HG03571 (cell line): ENCODE results near the gene TGM4.

Experiments
- ATAC-seq: cut with Tn5 transposase; IDR thresholded peaks from one replicate; pipeline ENCODE4 v1.9.1; 2021; ENCODE audit not compliant: unreplicated experiment

TGM4 gene

DNA sequence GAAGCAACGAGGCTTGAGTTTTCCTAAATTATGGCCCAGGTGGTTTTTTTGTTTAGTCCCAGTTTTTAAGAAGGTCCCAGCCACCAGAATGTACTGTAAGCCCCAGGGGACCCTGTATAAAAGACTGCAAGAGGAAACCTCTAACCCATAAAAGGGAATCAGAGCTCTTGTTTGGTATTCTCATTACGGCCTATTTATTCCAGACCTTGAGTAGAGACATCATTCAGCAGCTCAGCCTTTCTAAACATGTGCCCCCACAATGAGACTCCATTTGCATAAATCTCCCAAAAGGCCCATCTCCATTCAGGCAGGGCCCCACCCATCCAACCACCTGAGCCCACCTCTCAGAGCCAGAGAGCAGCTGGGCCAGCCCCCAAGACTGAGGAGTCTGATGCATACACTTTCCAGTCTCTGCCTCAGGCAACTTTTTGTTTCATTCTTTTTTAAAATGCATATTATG is 75.9 kb downstream of the TGM4 start:
- no peak for ATAC-seq

- ATAC-seq: no peak
These were observed 78.3 kb downstream of the TGM4 start for GRCh38 chr3:44952689-44953088.

DNA sequence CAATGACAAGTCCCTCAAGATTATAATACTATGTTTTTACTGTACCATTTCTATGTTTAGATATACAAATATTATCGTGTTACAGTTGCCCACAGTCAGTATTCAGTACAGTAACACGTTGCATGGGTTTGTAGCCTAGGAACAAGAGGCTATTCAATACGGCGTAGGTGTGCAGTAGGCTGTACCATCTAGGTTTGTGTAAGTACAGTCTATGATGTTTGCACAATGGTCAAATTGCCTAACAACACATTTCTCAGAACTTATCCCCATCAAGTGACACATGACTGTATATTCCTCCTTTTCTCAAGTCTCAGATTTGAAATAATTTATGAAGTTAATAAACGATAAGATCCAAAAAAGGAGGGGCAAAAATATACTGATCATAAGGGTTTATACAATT is 79.9 kb downstream of the TGM4 start:
- no peak for ATAC-seq

DNA sequence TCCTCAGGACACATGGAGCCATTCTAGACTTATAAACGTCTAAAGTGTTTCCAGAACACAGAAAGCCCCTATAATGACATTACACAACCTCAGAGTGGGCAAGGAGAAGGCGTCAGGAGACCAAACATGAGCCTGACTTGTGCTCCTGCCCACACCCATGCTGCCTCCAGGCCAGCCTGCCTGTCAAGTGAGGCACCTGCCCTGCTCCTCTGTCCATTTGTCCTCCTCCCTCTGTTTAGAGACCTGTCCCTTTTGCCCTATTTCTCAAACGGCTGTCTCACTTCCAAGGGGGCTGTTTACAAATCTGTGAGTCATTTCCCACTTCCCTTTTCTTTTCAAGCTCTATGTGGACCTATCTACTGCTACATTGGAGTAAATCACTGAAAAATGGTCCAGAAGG is 80.6 kb downstream of the TGM4 start:
- no peak for ATAC-seq

DNA sequence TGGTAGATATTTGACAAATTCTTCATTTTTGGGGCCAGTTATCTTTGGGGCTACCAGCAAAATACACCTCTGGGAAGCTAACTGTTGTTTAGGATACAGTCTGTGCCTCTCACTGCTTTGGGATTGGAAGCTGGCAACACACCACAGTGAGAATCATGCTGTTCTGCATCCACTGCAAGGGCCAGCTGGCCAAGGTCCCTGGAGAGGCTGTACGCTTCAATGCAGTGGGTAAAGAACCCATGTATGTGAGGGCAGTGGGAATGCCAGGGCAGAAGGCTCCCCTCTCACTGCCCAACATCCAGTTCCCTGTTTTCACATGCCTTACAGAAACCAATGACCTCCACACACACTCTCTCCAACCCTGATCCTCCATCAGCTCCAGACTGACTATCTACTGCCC is 81.5 kb downstream of the TGM4 start:
- no peak for ATAC-seq

- ATAC-seq: no peak
These were observed 83.6 kb downstream of the TGM4 start for GRCh38 chr3:44957986-44958385.

GRCh38 chr3:44958386-44958785 is 84.0 kb downstream of the TGM4 start:
- ATAC-seq: no peak

GRCh38 chr3:44960387-44961026 is 86.1 kb downstream of the TGM4 start:
- no peak for ATAC-seq

- ATAC-seq: no peak
These were observed 87.5 kb downstream of the TGM4 start for GRCh38 chr3:44961888-44962287.

GRCh38 chr3:44962621-44963393 is 88.4 kb downstream of the TGM4 start:
- ATAC-seq: no peak

- ATAC-seq: no peak
These were observed 89.3 kb downstream of the TGM4 start for GRCh38 chr3:44963571-44964325.
